Measurements from ENCODE around the gene COL26A1. TPM values are rescaled to one million over a fixed set of nuclear protein-coding genes. Genes with fewer than 3 reads are reported as not detected.

The COL26A1 gene
- polyA plus RNA-seq, 1 donor from 2014 or later, result 36.6 TPM

- no peak for TF ChIP-seq REST (IDR thresholded peaks at IDR 0.05; ENCODE audit: borderline replicate concordance)
- TF ChIP-seq SMC3 (conservative IDR thresholded peaks at IDR 0.05; ENCODE audit: poor library complexity), result no peak
- no peak for TF ChIP-seq POLR2AphosphoS5 (IDR thresholded peaks at IDR 0.05)
- no peak for TF ChIP-seq EZH2 (IDR thresholded peaks at IDR 0.05; ENCODE audit: borderline replicate concordance, insufficient read depth, low read length, poor library complexity, severe bottlenecking)
- no peak for TF ChIP-seq MXI1 (conservative IDR thresholded peaks at IDR 0.05; ENCODE audit: poor library complexity, severe bottlenecking)
- no peak for TF ChIP-seq EP300 (conservative IDR thresholded peaks at IDR 0.05; ENCODE audit: poor library complexity, severe bottlenecking)
- TF ChIP-seq TAF1 (IDR thresholded peaks at IDR 0.05; ENCODE audit: low read depth), result no peak
- no peak for TF ChIP-seq RAD21 (conservative IDR thresholded peaks at IDR 0.05)
- TF ChIP-seq CTCF (IDR thresholded peaks at IDR 0.05; ENCODE audit: poor library complexity, severe bottlenecking), result no peak
- no peak overlapping the region for H2AFZ ChIP-seq (ENCODE audit: low read depth, low read length)
- H3K4me3 ChIP-seq (ENCODE audit: low read length), result no peak overlapping the region
- no peak overlapping the region for H3K4me2 ChIP-seq (ENCODE audit: low read length)
- H3K27me3 ChIP-seq (ENCODE audit: insufficient read depth, low read depth, low read length), result no peaks in the 10 kb centered on the region
- no peaks in the 10 kb centered on the region for H3K9me2 ChIP-seq (ENCODE audit: insufficient read depth, low read length)
- no peak overlapping the region for H3K27ac ChIP-seq (ENCODE audit: low read length)
- no peaks in the 10 kb centered on the region for H4K20me1 ChIP-seq (ENCODE audit: insufficient read depth)
- H3K79me2 ChIP-seq (replicated peaks; ENCODE audit: insufficient read depth, low read length), result no peaks in the 10 kb centered on the region
- H3K36me3 ChIP-seq (ENCODE audit: insufficient read depth, low read length), result no peaks in the 10 kb centered on the region
- H3K9me3 ChIP-seq (ENCODE audit: low read length), result no peaks in the 10 kb centered on the region
- no peaks in the 10 kb centered on the region for H3F3A ChIP-seq (ENCODE audit: insufficient read depth, low read length, poor library complexity, severe bottlenecking)
- no peak overlapping the region for H3K9ac ChIP-seq (ENCODE audit: low read length)
Measured at GRCh38 chr7:101390901-101391301, 28.2 kb downstream of the COL26A1 start.

- Histone ChIP-seq H3K9ac (ENCODE audit: low read length) (no peak overlapping the region), H3K36me3 (ENCODE audit: insufficient read depth, low read length) (no peaks in the 10 kb centered on the region), H4K20me1 (ENCODE audit: insufficient read depth) (no peaks in the 10 kb centered on the region), H3K27me3 (ENCODE audit: insufficient read depth, low read depth, low read length) (no peaks in the 10 kb centered on the region), H3F3A (ENCODE audit: insufficient read depth, low read length, poor library complexity, severe bottlenecking) (no peaks in the 10 kb centered on the region), H3K79me2 (replicated peaks; ENCODE audit: insufficient read depth, low read length) (no peaks in the 10 kb centered on the region), H3K27ac (ENCODE audit: low read length) (no peak overlapping the region), H3K4me3 (ENCODE audit: low read length) (no peak overlapping the region), H3K9me3 (ENCODE audit: low read length) (no peaks in the 10 kb centered on the region), H3K4me2 (ENCODE audit: low read length) (no peak overlapping the region), H3K9me2 (ENCODE audit: insufficient read depth, low read length) (no peaks in the 10 kb centered on the region), H2AFZ (ENCODE audit: low read depth, low read length) (no peak overlapping the region)
- TF ChIP-seq SMC3 (conservative IDR thresholded peaks at IDR 0.05; ENCODE audit: poor library complexity) (no peak), RAD21 (conservative IDR thresholded peaks at IDR 0.05) (no peak), POLR2AphosphoS5 (IDR thresholded peaks at IDR 0.05) (no peak), TAF1 (IDR thresholded peaks at IDR 0.05; ENCODE audit: low read depth) (no peak), EZH2 (IDR thresholded peaks at IDR 0.05; ENCODE audit: borderline replicate concordance, insufficient read depth, low read length, poor library complexity, severe bottlenecking) (no peak), EP300 (conservative IDR thresholded peaks at IDR 0.05; ENCODE audit: poor library complexity, severe bottlenecking) (no peak), REST (IDR thresholded peaks at IDR 0.05; ENCODE audit: borderline replicate concordance) (no peak), CTCF (IDR thresholded peaks at IDR 0.05; ENCODE audit: poor library complexity, severe bottlenecking) (no peak), MXI1 (conservative IDR thresholded peaks at IDR 0.05; ENCODE audit: poor library complexity, severe bottlenecking) (no peak)
Measured at GRCh38 chr7:101391991-101392390, 29.3 kb downstream of the COL26A1 start.

Data from neural cell (in vitro differentiated cells).